Lung (tissue), 12 donors: Measurements from ENCODE around the gene XKR3. TPM values are rescaled to one million over a fixed set of nuclear protein-coding genes. Genes with fewer than 3 reads are reported as not detected.
"Not testable (repeated sequence)": the region's sequence is repeated elsewhere in the genome, so short reads cannot be mapped to it uniquely, and the experiment has no call there.

Source experiments
- ATAC-seq: fragments of 200-7000 bp; cut with Tn5 transposase; one replicate; pipeline ENCODE4 v1.9.1; 2020; ENCODE audit warnings: moderate number of reproducible peaks; ENCODE audit not compliant: insufficient read depth, low FRiP score
- DNase-seq, 3 donors: peaks; one replicate each; pipeline ENCODE4 v3.0.0-alpha.2; 2013 to 2017
- H3K27ac ChIP-seq, 2 donors: one replicate each; pipeline ENCODE4 v1.5.1; 2013; ENCODE audit warnings: mild to moderate bottlenecking in 2 of 2, moderate library complexity in 2 of 2, control low read depth in 1 of 2, inconsistent platforms in 1 of 2, low read depth in 1 of 2, low read length in 1 of 2
- H3K27me3 ChIP-seq, 3 donors: one replicate each; pipeline ENCODE4 v1.5.1; 2013; ENCODE audit warnings: low read length in 2 of 3; ENCODE audit not compliant: control insufficient read depth in 3 of 3, insufficient read depth in 3 of 3
- H3K36me3 ChIP-seq, 4 donors: one replicate each; pipeline ENCODE4 v1.5.1; 2013; ENCODE audit warnings: low read length in 4 of 4, mild to moderate bottlenecking in 1 of 4, moderate library complexity in 1 of 4; ENCODE audit not compliant: control insufficient read depth in 4 of 4, insufficient read depth in 4 of 4
- H3K4me1 ChIP-seq, 5 donors: one replicate each; pipeline ENCODE4 v1.5.1; 2013; ENCODE audit warnings: low read length in 5 of 5, mild to moderate bottlenecking in 2 of 5, moderate library complexity in 1 of 5; ENCODE audit not compliant: control insufficient read depth in 5 of 5, insufficient read depth in 5 of 5
- H3K4me3 ChIP-seq: one replicate; pipeline ENCODE4 v1.5.1; 2013; ENCODE audit warnings: mild to moderate bottlenecking, control low read depth, moderate library complexity
- H3K9ac ChIP-seq, 2 donors: one replicate each; pipeline ENCODE4 v1.5.1; 2013; ENCODE audit warnings: low read length in 2 of 2, control low read depth in 1 of 2; ENCODE audit not compliant: insufficient read depth in 1 of 2
- H3K9me3 ChIP-seq, 4 donors: one replicate each; pipeline ENCODE4 v1.5.1; 2013; ENCODE audit warnings: low read length in 3 of 4, mild to moderate bottlenecking in 1 of 4, moderate library complexity in 1 of 4; ENCODE audit not compliant: control insufficient read depth in 4 of 4, insufficient read depth in 3 of 4
- WGBS, 2 donors: extraction: QIAGEN DNeasy Blood & Tissue Kit; methylation state at CpG; one replicate each; pipeline ENCODE4 v1.1.7; 2013; 5-methylcytosine and 5-hydroxymethylcytosine counted together
- polyA plus RNA-seq, 2 donors: library from polyadenylated mRNA; stranded (reverse); fragments of 200-250 nt; gene quantifications; one replicate each; pipeline ENCODE4 v1.2.1, GENCODE V29; 2013
- total RNA-seq, 2 donors: library from RNA; depleted of rRNA in 1 of 2; stranded (reverse); fragments of >200 nt in 1 of 2; gene quantifications; one replicate each; pipeline ENCODE4 v1.2.1, GENCODE V29; 2014 to 2021
- TF ChIP-seq, protein P1 (sequence below): IDR thresholded peaks from 2 replicates; pipeline ENCODE4 v1.5.1; 2012; ENCODE audit warnings: mild to moderate bottlenecking; ENCODE audit errors: control extremely low read depth, extremely low read depth
- donor health status: control.
- donor health status: control.
- donor health status: Bipolar disorder and iron deficiency.
- donor health status: healthy.
- donor health status: DM: yes; HTN: yes; CAD: no.

The XKR3 gene
- total and polyA plus RNA-seq, 4 donors, result 0.07 TPM; not detected in 3

GRCh38 chr22:16774911-16775500 is 50.2 kb downstream of the XKR3 start:
- no peak overlapping the region for H3K9ac ChIP-seq
- peaks cover 0 to 1% (median 0%) of the 10 kb centered on the region in 4 donors for H3K9me3 ChIP-seq
- no peak overlapping the region for H3K4me3 ChIP-seq
- no peak overlapping the region for H3K27ac ChIP-seq
- H3K4me1 ChIP-seq, result no peaks in the 10 kb centered on the region
- TF ChIP-seq, protein P1, sequence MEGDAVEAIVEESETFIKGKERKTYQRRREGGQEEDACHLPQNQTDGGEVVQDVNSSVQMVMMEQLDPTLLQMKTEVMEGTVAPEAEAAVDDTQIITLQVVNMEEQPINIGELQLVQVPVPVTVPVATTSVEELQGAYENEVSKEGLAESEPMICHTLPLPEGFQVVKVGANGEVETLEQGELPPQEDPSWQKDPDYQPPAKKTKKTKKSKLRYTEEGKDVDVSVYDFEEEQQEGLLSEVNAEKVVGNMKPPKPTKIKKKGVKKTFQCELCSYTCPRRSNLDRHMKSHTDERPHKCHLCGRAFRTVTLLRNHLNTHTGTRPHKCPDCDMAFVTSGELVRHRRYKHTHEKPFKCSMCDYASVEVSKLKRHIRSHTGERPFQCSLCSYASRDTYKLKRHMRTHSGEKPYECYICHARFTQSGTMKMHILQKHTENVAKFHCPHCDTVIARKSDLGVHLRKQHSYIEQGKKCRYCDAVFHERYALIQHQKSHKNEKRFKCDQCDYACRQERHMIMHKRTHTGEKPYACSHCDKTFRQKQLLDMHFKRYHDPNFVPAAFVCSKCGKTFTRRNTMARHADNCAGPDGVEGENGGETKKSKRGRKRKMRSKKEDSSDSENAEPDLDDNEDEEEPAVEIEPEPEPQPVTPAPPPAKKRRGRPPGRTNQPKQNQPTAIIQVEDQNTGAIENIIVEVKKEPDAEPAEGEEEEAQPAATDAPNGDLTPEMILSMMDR, result no peak
- WGBS, 2 donors, result 12 to 14% methylated on average over 2 of the region's 2 CpGs
- DNase-seq, result no peak
- ATAC-seq, result no peak
- no peaks in the 10 kb centered on the region for H3K36me3 ChIP-seq
- H3K27me3 ChIP-seq, result no peaks in the 10 kb centered on the region

DNA sequence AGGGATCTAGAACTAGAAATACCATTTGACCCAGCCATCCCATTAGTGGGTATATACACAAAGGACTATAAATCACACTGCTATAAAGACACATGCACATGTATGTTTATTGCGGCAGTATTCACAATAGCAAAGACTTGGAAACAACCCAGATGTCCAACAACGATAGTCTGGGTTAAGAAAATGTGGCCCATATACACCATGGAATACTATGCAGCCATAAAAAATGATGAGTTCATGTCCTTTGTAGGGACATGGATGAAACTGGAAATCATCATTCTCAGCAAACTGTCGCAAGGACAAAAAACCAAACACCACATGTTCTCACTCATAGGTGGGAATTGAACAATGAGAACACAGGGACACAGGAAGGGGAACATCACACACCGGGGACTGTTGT is 53.6 kb downstream of the XKR3 start:
- DNase-seq, H3K9me3 ChIP-seq, H3K27me3 ChIP-seq, H3K36me3 ChIP-seq, H3K4me1 ChIP-seq, H3K4me3 ChIP-seq, H3K27ac ChIP-seq, H3K9ac ChIP-seq, ATAC-seq: not testable (repeated sequence)
- 86 to 91% methylated on average over 4 of the region's 4 CpGs for WGBS, 2 donors

- DNase-seq, H3K27me3 ChIP-seq, H3K9ac ChIP-seq, ATAC-seq, H3K9me3 ChIP-seq, H3K4me1 ChIP-seq, H3K27ac ChIP-seq, H3K4me3 ChIP-seq, H3K36me3 ChIP-seq: not testable (repeated sequence)
- 41 to 62% methylated on average over 2 of the region's 2 CpGs for WGBS, 2 donors
Measured at GRCh38 chr22:16767927-16768326, 57.3 kb downstream of the XKR3 start.

- H3K36me3 ChIP-seq, H3K27me3 ChIP-seq, H3K4me3 ChIP-seq, H3K27ac ChIP-seq, H3K4me1 ChIP-seq, ATAC-seq, DNase-seq, H3K9me3 ChIP-seq, H3K9ac ChIP-seq: not testable (repeated sequence)
- 66 to 68% methylated on average over 2 of the region's 2 CpGs for WGBS, 2 donors
Measured at GRCh38 chr22:16762224-16762623, 63.0 kb downstream of the XKR3 start.

DNA sequence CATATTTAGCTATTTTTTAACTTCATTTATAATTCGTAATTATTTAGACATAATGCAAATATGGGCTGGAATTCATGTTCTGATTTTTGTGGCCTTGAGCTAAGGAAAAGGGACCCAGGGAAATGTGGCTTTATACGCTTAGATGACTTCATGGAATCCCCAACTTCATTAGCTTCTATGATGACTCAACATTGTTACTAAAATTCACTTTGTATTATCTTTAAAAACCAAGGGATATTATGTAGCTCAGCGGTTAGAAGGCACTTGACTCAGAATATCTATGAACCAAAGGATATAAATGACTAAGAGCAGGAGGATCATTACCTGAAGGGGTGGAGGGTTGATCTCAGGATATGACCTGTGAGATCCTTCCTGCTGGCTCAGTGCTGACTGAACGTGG is 64.8 kb downstream of the XKR3 start:
- H3K27me3 ChIP-seq, H3K36me3 ChIP-seq, H3K9me3 ChIP-seq, H3K27ac ChIP-seq, DNase-seq, H3K9ac ChIP-seq, H3K4me3 ChIP-seq, ATAC-seq, H3K4me1 ChIP-seq: not testable (repeated sequence)
- 63 to 78% methylated on average over 4 of the region's 4 CpGs for WGBS, 2 donors

- 60 to 66% methylated on average over 4 of the region's 4 CpGs for WGBS, 2 donors
- not testable (repeated sequence) for H3K4me3 ChIP-seq, H3K9ac ChIP-seq, H3K27me3 ChIP-seq, H3K9me3 ChIP-seq, H3K36me3 ChIP-seq, H3K4me1 ChIP-seq, ATAC-seq, H3K27ac ChIP-seq, DNase-seq
Measured at GRCh38 chr22:16749282-16749681, 75.9 kb downstream of the XKR3 start.

GRCh38 chr22:16748160-16748929 is 76.9 kb downstream of the XKR3 start:
- H3K27ac ChIP-seq, H3K4me1 ChIP-seq, H3K27me3 ChIP-seq, H3K36me3 ChIP-seq, H3K4me3 ChIP-seq, H3K9ac ChIP-seq, ATAC-seq, DNase-seq, H3K9me3 ChIP-seq: not testable (repeated sequence)
- WGBS, 2 donors, result 85 to 87% methylated on average over 43 to 44 of the region's 45 CpGs
